HEK293 (cell line): ENCODE data around the gene LHFPL6.
A peak's percentile ranks its signal among the peaks of the same experiment; 100 is the strongest.

Experiments
- CTCF ChIA-PET: fragments of 350-600 bp; formaldehyde crosslinking; extraction: SDS; loops from one replicate; lab custom pipeline; 2021; ENCODE audit warnings: antibody characterized with exemption; lab: Yijun Ruan, JAX
- POLR2A ChIA-PET: fragments of 300-600 bp; formaldehyde crosslinking; extraction: SDS; loops from one replicate; lab custom pipeline; 2020; ENCODE audit warnings: antibody characterized with exemption, inconsistent platforms; lab: Yijun Ruan, JAX
- H3K27ac ChIP-seq: fragments of 200-500 bp; sonication (Bioruptor generic); 2 replicates; pipeline ENCODE4 v1.5.1; 2014; ENCODE audit warnings: low read depth, low read length, control low read depth, inconsistent platforms; ENCODE audit errors: extremely low read depth
- H3K36me3 ChIP-seq, 2 experiments: fragments of 200-500 bp in 1 of 2; sonication (Bioruptor generic) in 1 of 2; 1 replicate in 1 of 2; 2 replicates in 1 of 2; pipeline ENCODE4 v1.5.1; 2014 to 2017; ENCODE audit warnings: inconsistent platforms in 2 of 2, low read length in 2 of 2; ENCODE audit not compliant: control insufficient read depth in 2 of 2, insufficient read depth in 1 of 2
- H3K4me1 ChIP-seq: fragments of 200-500 bp; sonication (Bioruptor generic); 2 replicates; pipeline ENCODE4 v1.5.1; 2014; ENCODE audit warnings: mild to moderate bottlenecking, low read length, inconsistent platforms; ENCODE audit not compliant: control insufficient read depth, insufficient read depth
- H3K4me3 ChIP-seq: 2 replicates; pipeline ENCODE4 v1.5.1; 2011; ENCODE audit warnings: low read depth, mild to moderate bottlenecking, control low read depth, low read length, moderate library complexity
- H3K9me3 ChIP-seq: fragments of 200-500 bp; sonication (Bioruptor generic); 2 replicates; pipeline ENCODE4 v1.5.1; 2014; ENCODE audit warnings: low read depth, low read length, inconsistent platforms; ENCODE audit not compliant: control insufficient read depth, insufficient read depth
- ATF2 ChIP-seq: fragments of 450-650 bp; formaldehyde crosslinking; IDR thresholded peaks from 2 replicates; pipeline ENCODE4 v1.5.1; 2016; ENCODE audit warnings: missing biosample characterization, missing genetic modification characterization, low read depth
- BCL6B ChIP-seq: fragments of 450-650 bp; formaldehyde crosslinking; IDR thresholded peaks from 2 replicates; pipeline ENCODE4 v1.5.1; 2017; ENCODE audit warnings: missing biosample characterization, missing genetic modification characterization
- EGR2 ChIP-seq: fragments of 450-650 bp; formaldehyde crosslinking; IDR thresholded peaks from 2 replicates; pipeline ENCODE4 v1.5.1; 2016; ENCODE audit warnings: low read depth, missing biosample characterization, missing genetic modification characterization
- GLIS2 ChIP-seq: fragments of 450-650 bp; formaldehyde crosslinking; IDR thresholded peaks from 2 replicates; pipeline ENCODE4 v1.5.1; 2016; ENCODE audit warnings: missing biosample characterization, missing genetic modification characterization
- HOXD13 ChIP-seq: sonication (generic); formaldehyde crosslinking; IDR thresholded peaks from 2 replicates; pipeline ENCODE4 v1.8.0; 2022; ENCODE audit warnings: missing genetic modification reagents, borderline replicate concordance
- IKZF3 ChIP-seq: fragments of 450-650 bp; IDR thresholded peaks from 2 replicates; pipeline ENCODE4 v1.5.0; 2018; ENCODE audit warnings: missing biosample characterization, mild to moderate bottlenecking, missing genetic modification characterization, moderate library complexity
- REPIN1 ChIP-seq: fragments of 450-650 bp; formaldehyde crosslinking; IDR thresholded peaks from 2 replicates; pipeline ENCODE4 v1.5.1; 2017; ENCODE audit warnings: missing biosample characterization, missing genetic modification characterization, low read depth
- SCRT1 ChIP-seq: fragments of 450-650 bp; formaldehyde crosslinking; IDR thresholded peaks from 2 replicates; pipeline ENCODE4 v1.5.1; 2016; ENCODE audit warnings: missing biosample characterization, missing genetic modification characterization, borderline replicate concordance
- ZBTB20 ChIP-seq: fragments of 450-650 bp; formaldehyde crosslinking; IDR thresholded peaks from 2 replicates; pipeline ENCODE4 v1.5.1; 2016; ENCODE audit warnings: missing biosample characterization, missing genetic modification characterization
- ZBTB44 ChIP-seq: fragments of 450-650 bp; IDR thresholded peaks from 2 replicates; pipeline ENCODE4 v1.5.1; 2018; ENCODE audit warnings: missing biosample characterization, mild to moderate bottlenecking, missing genetic modification characterization
- ZBTB48 ChIP-seq: fragments of 450-650 bp; formaldehyde crosslinking; IDR thresholded peaks from 2 replicates; pipeline ENCODE4 v1.5.1; 2016; ENCODE audit warnings: missing biosample characterization, missing genetic modification characterization
- ZEB2 ChIP-seq: fragments of 450-650 bp; formaldehyde crosslinking; IDR thresholded peaks from 2 replicates; pipeline ENCODE4 v1.5.1; 2016; ENCODE audit warnings: missing biosample characterization, missing genetic modification characterization
- ZNF10 ChIP-seq: fragments of 450-650 bp; formaldehyde crosslinking; IDR thresholded peaks from 2 replicates; pipeline ENCODE4 v1.5.1; 2017; ENCODE audit warnings: missing biosample characterization, missing genetic modification characterization
- ZNF114 ChIP-seq: fragments of 450-650 bp; formaldehyde crosslinking; IDR thresholded peaks from 2 replicates; pipeline ENCODE4 v1.5.0; 2017; ENCODE audit warnings: missing biosample characterization, missing genetic modification characterization
- ZNF18 ChIP-seq: fragments of 450-650 bp; formaldehyde crosslinking; IDR thresholded peaks from 2 replicates; pipeline ENCODE4 v1.5.1; 2016; ENCODE audit warnings: missing biosample characterization, missing genetic modification characterization
- ZNF19 ChIP-seq: fragments of 450-650 bp; formaldehyde crosslinking; IDR thresholded peaks from 2 replicates; pipeline ENCODE4; 2016; ENCODE audit warnings: missing biosample characterization, missing genetic modification characterization, low read depth
- ZNF292 ChIP-seq: fragments of 450-650 bp; formaldehyde crosslinking; IDR thresholded peaks from 2 replicates; pipeline ENCODE4 v1.5.1; 2016; ENCODE audit warnings: low read depth, missing biosample characterization, missing genetic modification characterization, borderline replicate concordance
- ZNF423 ChIP-seq: fragments of 450-650 bp; formaldehyde crosslinking; IDR thresholded peaks from 2 replicates; pipeline ENCODE4 v1.5.1; 2016; ENCODE audit warnings: missing biosample characterization, missing genetic modification characterization
- ZNF433 ChIP-seq: fragments of 450-650 bp; formaldehyde crosslinking; IDR thresholded peaks from 2 replicates; pipeline ENCODE4 v1.5.1; 2016; ENCODE audit warnings: missing biosample characterization, missing genetic modification characterization, low read depth
- ZNF449 ChIP-seq: fragments of 450-650 bp; formaldehyde crosslinking; IDR thresholded peaks from 2 replicates; pipeline ENCODE4 v1.5.1; 2017; ENCODE audit warnings: missing biosample characterization, mild to moderate bottlenecking, missing genetic modification characterization, moderate library complexity
- ZNF558 ChIP-seq: fragments of 450-650 bp; formaldehyde crosslinking; IDR thresholded peaks from 2 replicates; pipeline ENCODE4 v1.5.1; 2016; ENCODE audit warnings: missing biosample characterization, missing genetic modification characterization
- ZNF585B ChIP-seq: fragments of 450-650 bp; formaldehyde crosslinking; IDR thresholded peaks from 2 replicates; pipeline ENCODE4 v1.5.1; 2016; ENCODE audit warnings: missing biosample characterization, missing genetic modification characterization
- ZNF596 ChIP-seq: fragments of 450-650 bp; IDR thresholded peaks from 2 replicates; pipeline ENCODE4 v1.5.0; 2018; ENCODE audit warnings: missing biosample characterization, mild to moderate bottlenecking, missing genetic modification characterization, moderate library complexity
- ZNF624 ChIP-seq: fragments of 450-650 bp; formaldehyde crosslinking; IDR thresholded peaks from 2 replicates; pipeline ENCODE4 v1.5.1; 2017; ENCODE audit warnings: missing biosample characterization, missing genetic modification characterization
- ZNF629 ChIP-seq: fragments of 450-650 bp; formaldehyde crosslinking; IDR thresholded peaks from 2 replicates; pipeline ENCODE4 v1.5.1; 2017; ENCODE audit warnings: missing biosample characterization, missing genetic modification characterization
- ZNF776 ChIP-seq: fragments of 450-650 bp; formaldehyde crosslinking; IDR thresholded peaks from 2 replicates; pipeline ENCODE4 v1.5.0; 2017; ENCODE audit warnings: missing biosample characterization, missing genetic modification characterization, borderline replicate concordance
- ZNF785 ChIP-seq: fragments of 450-650 bp; formaldehyde crosslinking; IDR thresholded peaks from 2 replicates; pipeline ENCODE4 v1.5.1; 2016; ENCODE audit warnings: missing biosample characterization, missing genetic modification characterization
- ZNF792 ChIP-seq: fragments of 450-650 bp; formaldehyde crosslinking; IDR thresholded peaks from 2 replicates; pipeline ENCODE4 v1.5.1; 2016; ENCODE audit warnings: missing biosample characterization, missing genetic modification characterization
- TF ChIP-seq, protein P1 (sequence below): fragments of 450-650 bp; formaldehyde crosslinking; IDR thresholded peaks from 2 replicates; pipeline ENCODE4 v1.5.1; 2016; ENCODE audit warnings: missing biosample characterization, missing genetic modification characterization

The LHFPL6 gene

GRCh38 chr13:39364947-39365468 is 238.0 kb downstream of the LHFPL6 start:
- Histone ChIP-seq H3K9me3 (no peaks in the 10 kb centered on the region), H3K27ac (no peak overlapping the region), H3K36me3 (no peaks in the 10 kb centered on the region), H3K4me1 (no peaks in the 10 kb centered on the region), H3K4me3 (no peak overlapping the region)
- ChIA-PET CTCF (interaction anchor here (1.1 kb wide), 1 partner anchor 320 kb away, joined by 3 read pairs; no protein-coding TSS in a partner anchor), POLR2A (no interaction called here)
- no peak for TF ChIP-seq ZNF624
- TF ChIP-seq BCL6B (tag by site-specific recombination) = peak; percentile 97
- no peak for TF ChIP-seq ZBTB48 (tag by site-specific recombination)
- no peak for TF ChIP-seq ZNF449 (tag by site-specific recombination)
- TF ChIP-seq ZNF596 (tag by site-specific recombination) = no peak
- TF ChIP-seq SCRT1 (tag by site-specific recombination) = no peak
- TF ChIP-seq ZNF792 (tag by site-specific recombination) = no peak
- no peak for TF ChIP-seq ZEB2 (tag by site-specific recombination)
- TF ChIP-seq ZNF433 = no peak
- no peak for TF ChIP-seq ZNF785 (tag by site-specific recombination)
- TF ChIP-seq, protein P1, sequence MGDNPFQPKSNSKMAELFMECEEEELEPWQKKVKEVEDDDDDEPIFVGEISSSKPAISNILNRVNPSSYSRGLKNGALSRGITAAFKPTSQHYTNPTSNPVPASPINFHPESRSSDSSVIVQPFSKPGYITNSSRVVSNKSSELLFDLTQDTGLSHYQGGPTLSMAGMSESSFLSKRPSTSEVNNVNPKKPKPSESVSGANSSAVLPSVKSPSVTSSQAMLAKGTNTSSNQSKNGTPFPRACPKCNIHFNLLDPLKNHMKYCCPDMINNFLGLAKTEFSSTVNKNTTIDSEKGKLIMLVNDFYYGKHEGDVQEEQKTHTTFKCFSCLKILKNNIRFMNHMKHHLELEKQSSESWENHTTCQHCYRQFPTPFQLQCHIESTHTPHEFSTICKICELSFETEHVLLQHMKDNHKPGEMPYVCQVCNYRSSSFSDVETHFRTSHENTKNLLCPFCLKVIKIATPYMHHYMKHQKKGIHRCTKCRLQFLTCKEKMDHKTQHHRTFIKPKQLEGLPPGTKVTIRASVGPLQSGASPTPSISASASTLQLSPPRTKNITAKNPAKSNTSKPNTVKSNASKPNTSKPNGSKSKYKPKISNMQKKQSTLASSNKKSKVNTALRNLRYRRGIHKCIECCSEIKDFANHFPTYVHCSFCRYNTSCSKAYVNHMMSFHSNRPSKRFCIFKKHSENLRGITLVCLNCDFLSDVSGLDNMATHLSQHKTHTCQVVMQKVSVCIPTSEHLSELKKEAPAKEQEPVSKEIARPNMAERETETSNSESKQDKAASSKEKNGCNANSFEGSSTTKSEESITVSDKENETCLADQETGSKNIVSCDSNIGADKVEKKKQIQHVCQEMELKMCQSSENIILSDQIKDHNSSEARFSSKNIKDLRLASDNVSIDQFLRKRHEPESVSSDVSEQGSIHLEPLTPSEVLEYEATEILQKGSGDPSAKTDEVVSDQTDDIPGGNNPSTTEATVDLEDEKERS (tag by site-specific recombination) = no peak
- no peak for TF ChIP-seq ZNF776 (tag by site-specific recombination)
- TF ChIP-seq ZNF558 (tag by site-specific recombination) = no peak
- no peak for TF ChIP-seq ZNF629
- no peak for TF ChIP-seq ZNF114 (tag by site-specific recombination)
- peak; percentile 97 for TF ChIP-seq ZNF18 (tag by site-specific recombination)
- TF ChIP-seq REPIN1 (tag by site-specific recombination) = no peak
- TF ChIP-seq ZBTB20 = no peak
- TF ChIP-seq GLIS2 (tag by site-specific recombination) = no peak
- TF ChIP-seq ZNF292 (tag by site-specific recombination) = no peak
- TF ChIP-seq ZNF10 (tag by site-specific recombination) = no peak
- no peak for TF ChIP-seq ZNF423 (tag by site-specific recombination)
- no peak for TF ChIP-seq HOXD13 (CRISPR knock-in tag)
- 0 out of 2 replicates have a peak, but pooled peaks have one; percentile 59 for TF ChIP-seq ZBTB44 (tag by site-specific recombination)
- TF ChIP-seq ATF2 (tag by site-specific recombination) = no peak
- no peak for TF ChIP-seq EGR2 (tag by site-specific recombination)
- no peak for TF ChIP-seq IKZF3
- TF ChIP-seq ZNF585B (tag by site-specific recombination) = no peak
- no peak for TF ChIP-seq ZNF19 (tag by site-specific recombination)
